GM13976 (cell line): Measurements from ENCODE around the gene LONRF2.

Experiments used
- DNase-seq: peaks from one replicate; pipeline ENCODE4 v3.0.0; 2012; ENCODE audit warnings: low spot score
- in situ Hi-C: fragments of 300-500 bp; cut with MboI; formaldehyde crosslinking; loops from one replicate; pipeline ENCODE4 v1.12.0; 2022; ENCODE audit warnings: low sequenced_read_pairs, mixed read lengths, inconsistent platforms; ENCODE audit not compliant: unreplicated experiment
- TF ChIP-seq, protein P1 (sequence below): IDR thresholded peaks from 2 replicates; pipeline ENCODE4 v1.5.1; 2012; ENCODE audit warnings: borderline replicate concordance, mild to moderate bottlenecking; ENCODE audit not compliant: insufficient read depth; ENCODE audit errors: extremely low read depth, missing control alignments, control extremely low read depth

LONRF2 gene

GRCh38 chr2:100228967-100229366, 93.3 kb downstream of the LONRF2 start:
- in situ Hi-C loops: no loop called here
- TF ChIP-seq, protein P1, sequence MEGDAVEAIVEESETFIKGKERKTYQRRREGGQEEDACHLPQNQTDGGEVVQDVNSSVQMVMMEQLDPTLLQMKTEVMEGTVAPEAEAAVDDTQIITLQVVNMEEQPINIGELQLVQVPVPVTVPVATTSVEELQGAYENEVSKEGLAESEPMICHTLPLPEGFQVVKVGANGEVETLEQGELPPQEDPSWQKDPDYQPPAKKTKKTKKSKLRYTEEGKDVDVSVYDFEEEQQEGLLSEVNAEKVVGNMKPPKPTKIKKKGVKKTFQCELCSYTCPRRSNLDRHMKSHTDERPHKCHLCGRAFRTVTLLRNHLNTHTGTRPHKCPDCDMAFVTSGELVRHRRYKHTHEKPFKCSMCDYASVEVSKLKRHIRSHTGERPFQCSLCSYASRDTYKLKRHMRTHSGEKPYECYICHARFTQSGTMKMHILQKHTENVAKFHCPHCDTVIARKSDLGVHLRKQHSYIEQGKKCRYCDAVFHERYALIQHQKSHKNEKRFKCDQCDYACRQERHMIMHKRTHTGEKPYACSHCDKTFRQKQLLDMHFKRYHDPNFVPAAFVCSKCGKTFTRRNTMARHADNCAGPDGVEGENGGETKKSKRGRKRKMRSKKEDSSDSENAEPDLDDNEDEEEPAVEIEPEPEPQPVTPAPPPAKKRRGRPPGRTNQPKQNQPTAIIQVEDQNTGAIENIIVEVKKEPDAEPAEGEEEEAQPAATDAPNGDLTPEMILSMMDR: no peak
- no peak for DNase-seq

DNA sequence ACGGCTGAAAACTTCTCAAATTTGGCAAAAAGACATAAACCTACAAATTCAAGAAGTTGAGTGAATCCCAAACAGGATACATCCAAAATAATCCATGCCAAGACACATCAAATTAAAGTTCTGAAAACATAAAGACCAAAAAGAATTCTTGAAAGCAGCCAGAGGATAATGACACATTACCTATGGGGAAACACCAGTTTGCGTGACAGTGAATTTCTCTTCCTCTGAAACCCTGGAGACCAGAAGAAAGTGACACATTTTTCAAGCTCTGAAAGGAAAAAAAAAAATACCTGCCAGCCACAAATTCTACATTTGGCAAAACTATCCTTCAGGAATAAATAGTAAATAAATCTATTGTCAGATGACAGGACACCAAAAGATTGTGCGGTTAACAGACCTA, 93.9 kb downstream of the LONRF2 start:
- in situ Hi-C loops: no loop called here
- no peak for DNase-seq
- TF ChIP-seq, protein P1: no peak

- in situ Hi-C loops: no loop called here
- TF ChIP-seq, protein P1: no peak
- no peak for DNase-seq
Observed at GRCh38 chr2:100224988-100225710, 97.2 kb downstream of the LONRF2 start.

- TF ChIP-seq, protein P1: no peak
- DNase-seq: no peak
- in situ Hi-C loops: no loop called here
Observed at GRCh38 chr2:100223502-100223901, 98.8 kb downstream of the LONRF2 start.
